GM19351 (cell line): ENCODE data around the gene AP1AR.

ENCODE experiments used
- ATAC-seq: cut with Tn5 transposase; IDR thresholded peaks from one replicate; pipeline ENCODE4 v1.9.1; 2021; ENCODE audit warnings: mild to moderate bottlenecking, moderate library complexity; ENCODE audit not compliant: unreplicated experiment

Gene AP1AR

DNA sequence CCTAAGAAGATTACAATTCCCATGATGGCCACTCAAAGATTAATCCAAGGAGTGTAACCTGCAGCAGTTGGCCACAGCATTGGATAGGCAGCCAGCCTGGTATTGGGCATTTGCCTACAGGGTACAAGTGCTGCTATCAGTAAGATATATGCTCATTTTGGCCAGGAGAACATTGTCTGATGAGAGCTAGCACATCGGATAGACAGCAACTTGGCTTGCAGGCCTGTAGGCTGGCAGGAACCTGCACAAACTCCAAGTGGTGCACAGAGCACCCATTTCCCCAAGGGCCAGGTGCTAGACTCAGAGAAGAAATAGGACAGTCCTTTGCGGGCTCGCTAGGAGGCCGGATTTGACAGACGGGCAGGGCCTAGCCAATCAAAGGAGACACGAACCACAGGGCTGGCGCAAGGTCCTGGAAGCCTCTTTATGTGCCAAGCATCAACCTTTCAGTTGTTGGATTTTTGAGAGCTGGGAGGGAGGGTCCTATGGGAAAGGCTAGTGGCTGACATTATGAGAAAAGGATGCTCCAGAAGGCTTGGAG, 11.7 kb upstream of the AP1AR start:
- no peak for ATAC-seq

GRCh38 chr4:112222219-112222955, 9.2 kb upstream of the AP1AR start:
- ATAC-seq, result no peak

GRCh38 chr4:112225157-112225556, 6.4 kb upstream of the AP1AR start:
- ATAC-seq, result no peak

DNA sequence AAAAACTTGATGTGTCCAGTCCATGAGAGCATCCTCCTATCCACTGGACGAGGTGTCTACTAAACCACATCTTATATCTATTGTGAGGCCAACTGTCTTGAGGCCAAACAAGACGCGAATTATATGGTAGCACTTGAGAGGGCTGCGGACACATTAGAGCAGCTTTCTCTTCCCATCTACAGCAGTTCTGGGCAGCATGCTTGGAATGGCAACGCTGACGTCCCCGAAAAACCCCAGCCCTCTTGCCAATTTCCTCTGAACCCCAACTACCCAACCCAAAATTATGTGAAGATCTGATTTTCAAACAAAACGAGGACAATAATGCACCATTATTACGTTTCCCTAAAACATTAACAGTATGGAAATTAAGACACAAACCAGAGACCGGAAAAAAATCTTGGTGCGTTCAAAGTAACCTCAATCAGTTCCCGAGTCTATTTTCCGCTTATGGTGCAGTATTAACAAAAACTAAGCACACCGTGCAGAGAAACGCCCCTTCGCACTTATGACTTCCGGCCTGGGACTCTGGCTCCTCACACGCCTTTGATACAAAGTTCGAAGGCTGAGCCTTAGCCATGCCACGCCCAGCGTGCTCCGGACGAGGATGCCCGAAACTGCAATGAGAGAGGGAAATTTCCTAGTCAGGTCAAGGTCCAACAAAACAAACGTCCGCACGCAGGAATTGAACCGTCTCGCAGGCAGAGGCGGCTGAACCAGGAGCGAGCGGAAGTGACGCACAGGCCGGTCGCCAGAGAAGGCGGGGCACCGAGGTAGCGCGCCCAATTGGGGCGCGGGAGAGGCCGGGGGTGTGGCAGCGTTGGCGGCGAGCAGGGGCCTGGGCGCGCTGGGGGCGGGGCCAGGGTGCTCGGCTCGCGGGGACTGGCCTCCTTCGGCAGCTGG, 458 bp upstream of the AP1AR start:
- ATAC-seq, result peak; percentile 78

GRCh38 chr4:112234952-112235609, 3.5 kb downstream of the AP1AR start:
- ATAC-seq, result no peak

GRCh38 chr4:112236040-112236439, 4.5 kb downstream of the AP1AR start:
- no peak for ATAC-seq

DNA sequence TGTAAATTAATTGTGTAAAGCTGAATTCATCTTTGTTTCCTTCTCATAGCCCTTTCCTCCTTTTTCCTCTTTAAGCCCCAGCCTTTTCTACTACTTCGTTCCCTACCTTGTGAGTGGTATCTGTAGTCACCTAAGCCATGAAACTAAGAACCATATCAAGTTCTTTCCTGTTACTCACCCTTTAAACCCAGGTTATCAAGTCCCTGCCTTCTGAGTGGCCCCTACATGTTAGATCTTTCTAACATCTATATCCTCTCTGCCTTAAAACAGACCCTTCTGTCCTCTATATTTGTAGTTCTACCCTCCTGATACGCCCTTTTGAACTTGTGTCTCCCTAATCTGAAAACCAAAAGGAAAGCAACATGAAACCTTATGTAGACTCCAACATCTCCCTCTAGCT, 7.2 kb downstream of the AP1AR start:
- no peak for ATAC-seq

GRCh38 chr4:112245383-112245782, 13.8 kb downstream of the AP1AR start:
- no peak for ATAC-seq

DNA sequence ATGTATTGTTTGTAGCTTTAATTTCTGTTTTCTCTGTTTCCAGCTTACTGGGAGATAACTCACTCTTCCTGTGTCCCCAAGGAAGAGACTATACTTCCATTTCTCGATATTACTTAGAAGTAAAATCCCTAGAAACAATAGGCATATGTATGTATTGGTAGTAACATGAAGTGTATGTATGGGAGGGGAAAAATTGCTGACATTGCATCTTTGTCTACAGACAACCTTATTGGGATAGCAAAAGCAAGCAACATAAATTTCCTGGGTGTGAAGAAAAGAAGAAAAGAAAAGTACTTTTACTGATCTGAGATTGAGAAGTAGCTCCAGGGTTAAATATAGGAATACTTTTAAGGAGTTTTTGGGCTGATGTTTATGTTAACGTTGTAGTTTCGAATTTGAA, 15.4 kb downstream of the AP1AR start:
- ATAC-seq, result no peak

GRCh38 chr4:112251019-112251643, 19.5 kb downstream of the AP1AR start:
- no peak for ATAC-seq

DNA sequence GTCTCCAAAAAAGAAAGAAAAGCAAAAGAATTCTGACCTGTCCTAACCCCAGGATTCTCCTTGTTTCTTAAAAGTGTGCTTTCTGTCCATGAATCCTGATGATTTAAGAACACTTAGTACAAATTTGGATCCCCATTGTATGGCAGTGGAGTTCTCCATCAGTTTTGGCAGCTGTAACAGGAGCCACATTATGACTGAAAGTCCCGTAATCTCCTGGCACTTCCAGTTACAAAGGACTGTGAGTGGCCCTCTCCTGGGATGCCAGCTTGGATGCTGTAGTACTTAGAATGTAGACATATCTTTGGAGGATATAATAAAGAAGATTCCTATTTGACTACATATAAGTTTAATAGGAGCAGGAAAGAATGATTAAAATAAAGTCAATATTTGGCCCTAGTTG, 20.6 kb downstream of the AP1AR start:
- no peak for ATAC-seq

DNA sequence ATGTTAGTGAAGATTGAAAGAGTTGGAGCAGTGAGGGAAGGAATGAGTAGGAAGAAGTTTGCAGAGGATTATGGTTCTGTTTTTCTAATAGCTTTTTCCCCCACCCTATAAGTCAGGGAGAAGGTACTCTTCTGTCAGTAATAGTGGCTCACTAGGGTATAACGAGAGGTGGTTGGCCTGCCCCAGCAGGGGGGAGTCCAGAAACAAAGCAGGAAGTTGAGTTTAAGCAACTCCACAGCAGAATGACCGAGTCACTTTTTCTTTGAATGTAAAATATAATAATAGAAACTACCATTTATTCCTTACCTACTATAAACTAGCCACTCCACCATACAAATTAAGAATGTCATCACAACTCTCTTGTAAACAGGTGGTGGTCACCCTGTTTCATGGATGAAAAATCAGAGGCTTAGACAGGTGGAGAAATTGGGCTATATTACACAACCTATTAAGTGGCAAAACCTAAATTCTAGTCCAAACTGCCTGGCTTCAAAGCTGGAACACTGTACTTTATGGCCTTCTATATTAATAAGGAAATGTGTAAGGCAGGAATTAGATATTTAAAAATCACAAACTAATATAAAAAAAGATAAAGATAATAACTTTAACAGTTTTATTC, 21.9 kb downstream of the AP1AR start:
- peak; percentile 94 for ATAC-seq

DNA sequence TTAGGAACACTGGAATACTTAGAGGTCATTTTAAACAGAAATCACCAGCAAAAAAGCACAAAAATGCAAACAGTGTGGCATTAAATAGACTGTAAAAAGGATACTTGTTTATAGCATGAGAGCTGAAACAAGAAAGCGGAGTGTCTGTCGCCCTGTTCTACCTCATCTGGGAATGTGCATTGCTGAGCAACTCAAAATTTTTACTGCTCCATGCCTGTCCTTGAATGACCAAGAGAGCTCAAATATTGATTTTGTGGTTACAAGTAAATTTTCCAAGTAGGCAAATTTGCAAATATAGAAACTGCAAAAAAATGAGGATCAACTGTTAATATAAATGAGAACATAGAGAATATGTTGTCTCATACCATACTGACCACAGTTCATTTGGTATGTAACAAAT, 25.5 kb downstream of the AP1AR start:
- ATAC-seq, result no peak

DNA sequence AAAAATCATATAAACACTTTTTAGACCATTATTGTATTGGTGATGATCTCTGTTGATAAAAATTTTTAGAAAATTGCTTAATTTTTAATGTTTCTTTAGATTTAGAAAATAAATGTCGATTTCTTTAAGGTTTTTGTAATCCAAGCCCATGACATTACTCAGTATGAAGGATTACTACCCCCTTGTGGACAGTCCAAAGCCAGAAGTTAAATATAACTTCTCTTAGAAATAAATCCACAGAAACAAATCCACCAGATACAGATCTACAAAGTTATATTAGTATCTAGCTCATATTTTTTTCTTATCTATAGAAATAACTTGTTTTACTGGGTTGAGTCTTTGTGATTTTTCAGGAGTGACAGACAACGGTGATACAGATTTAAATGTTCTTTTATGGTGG, 35.2 kb downstream of the AP1AR start:
- ATAC-seq, result no peak

DNA sequence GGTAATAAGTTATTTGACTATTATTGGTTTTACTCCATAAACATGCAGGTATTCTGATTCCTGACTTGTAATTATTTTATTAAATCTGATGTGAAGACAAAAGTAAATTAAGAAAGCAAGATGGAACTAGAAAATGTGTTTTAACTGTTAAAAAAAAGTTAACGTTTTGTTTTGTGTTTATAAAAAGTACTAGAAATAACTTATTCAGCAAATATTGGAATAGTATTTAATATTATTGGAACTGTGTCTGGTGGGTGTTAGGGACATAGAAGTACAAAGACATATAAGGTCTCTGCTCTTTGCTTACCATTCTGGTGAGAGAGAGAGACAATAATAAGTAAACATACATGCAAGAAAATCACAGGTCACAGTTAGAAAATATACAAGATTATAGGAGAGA, 38.5 kb downstream of the AP1AR start:
- ATAC-seq, result no peak

DNA sequence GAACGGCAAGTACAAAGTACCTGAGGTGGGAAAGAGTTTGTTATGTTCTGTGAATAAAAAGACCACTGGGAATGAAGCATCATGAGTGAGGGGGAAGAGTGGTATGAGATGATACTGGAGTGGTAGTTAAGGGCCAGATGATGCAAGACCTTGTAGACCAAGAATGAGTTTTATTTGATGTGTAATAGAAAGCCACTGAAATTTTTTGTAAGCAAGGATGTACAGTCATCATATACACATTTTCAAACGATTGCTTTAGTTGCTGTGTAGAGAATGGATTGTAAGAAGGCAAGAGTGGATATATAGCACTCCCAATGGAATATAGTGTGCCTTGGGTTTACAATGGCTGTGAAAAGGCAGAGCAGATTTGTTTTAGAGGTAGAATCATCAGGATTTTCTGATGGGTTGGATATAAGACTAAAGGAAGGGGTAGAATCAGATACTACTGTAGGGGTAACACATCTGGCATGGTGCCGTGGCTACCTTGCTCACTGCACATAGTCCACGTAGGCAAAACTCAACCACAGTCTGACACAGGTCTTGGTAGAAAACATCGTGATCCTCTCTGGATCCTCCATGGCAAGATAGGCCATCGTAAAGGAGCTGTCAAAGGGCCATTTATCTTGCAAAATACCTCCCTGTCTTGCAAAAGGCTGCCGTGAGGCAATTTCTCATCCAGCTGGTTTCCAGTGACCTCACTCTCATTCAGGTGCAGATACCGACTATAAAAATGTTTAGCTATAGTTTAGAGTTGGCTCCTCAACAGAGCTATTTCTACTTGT, 39.2 kb downstream of the AP1AR start:
- ATAC-seq, result no peak

DNA sequence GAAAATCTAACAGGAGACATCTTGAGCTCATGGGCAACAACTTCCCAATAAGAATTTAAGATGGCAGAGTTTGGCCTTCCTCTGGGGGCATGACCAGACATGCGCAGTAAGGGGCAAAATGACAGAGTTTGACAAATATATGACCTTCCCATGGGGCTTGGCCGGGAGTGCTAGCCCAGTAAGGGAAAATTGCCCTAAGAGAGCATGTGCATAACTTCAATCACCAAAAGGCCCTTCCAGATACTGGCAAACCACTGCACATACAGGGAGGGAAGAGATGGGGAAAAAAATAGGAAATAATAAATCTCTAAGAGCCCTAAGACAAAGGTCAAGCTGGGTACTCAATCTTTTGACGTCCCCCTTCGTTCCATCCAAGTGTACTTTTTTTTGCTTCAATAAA, 40.7 kb downstream of the AP1AR start:
- ATAC-seq, result no peak

- no peak for ATAC-seq
Measured at GRCh38 chr4:112274959-112275358, 43.4 kb downstream of the AP1AR start.

GRCh38 chr4:112276113-112276512, 44.5 kb downstream of the AP1AR start:
- no peak for ATAC-seq

- no peak for ATAC-seq
Measured at GRCh38 chr4:112277220-112277619, 45.6 kb downstream of the AP1AR start.
